Mammary epithelial cell (primary cell): Measurements from ENCODE around the gene CA10.
A peak's percentile ranks its signal among the peaks of the same experiment; 100 is the strongest.

Source experiments
- CTCF ChIP-seq, 2 donors: IDR thresholded peaks in 1 of 2; conservative IDR thresholded peaks in 1 of 2; 2 replicates each; pipeline ENCODE4 v1.5.1; 2011 to 2012; ENCODE audit warnings: inconsistent platforms in 2 of 2, low read length in 2 of 2, mild to moderate bottlenecking in 2 of 2, control low read depth in 1 of 2, low read depth in 1 of 2; ENCODE audit not compliant: insufficient read depth in 1 of 2; ENCODE audit errors: extremely low read depth in 1 of 2
- EZH2 ChIP-seq: IDR thresholded peaks from 2 replicates; pipeline ENCODE4 v1.6.1; 2012; ENCODE audit warnings: low read length, inconsistent platforms, borderline replicate concordance

GRCh38 chr17:52106638-52107261 is 51.8 kb downstream of the CA10 start:
- TF ChIP-seq CTCF (conservative IDR thresholded peaks at IDR 0.05 in 1 of 2, IDR thresholded peaks at IDR 0.05 in 1 of 2; ENCODE audit: extremely low read depth in 1 of 2, insufficient read depth in 1 of 2, low read depth in 1 of 2, low read length in 2 of 2), result peak; percentile 78
- no peak for TF ChIP-seq EZH2
